Panc1 (cell line): ENCODE data around the gene AQP7.

Source experiments
- POLR2AphosphoS5 ChIP-seq: IDR thresholded peaks from 2 replicates; pipeline ENCODE4 v1.6.1; 2012; ENCODE audit warnings: mild to moderate bottlenecking, low read depth, low read length, moderate library complexity
- SIN3A ChIP-seq: IDR thresholded peaks from 2 replicates; pipeline ENCODE4 v1.6.1; 2012; ENCODE audit warnings: low read depth, mild to moderate bottlenecking, low read length, moderate library complexity, borderline replicate concordance; ENCODE audit not compliant: insufficient read depth
- TCF7L2 ChIP-seq: IDR thresholded peaks from 2 replicates; pipeline ENCODE4 v1.6.1; 2011; ENCODE audit warnings: mild to moderate bottlenecking, low read depth, low read length, inconsistent platforms
- TF ChIP-seq, protein P1 (sequence below): fragments of 450-650 bp; IDR thresholded peaks from 2 replicates; pipeline ENCODE4 v1.5.1; 2017; ENCODE audit warnings: mild to moderate bottlenecking
- TF ChIP-seq, protein P2 (sequence below), 2 experiments: IDR thresholded peaks; 2 replicates each; pipeline ENCODE4 v1.6.1; 2011 to 2012; ENCODE audit warnings: low read depth in 2 of 2, control low read depth in 1 of 2, low read length in 1 of 2, mild to moderate bottlenecking in 1 of 2, moderate library complexity in 1 of 2; ENCODE audit not compliant: insufficient read depth in 1 of 2

DNA sequence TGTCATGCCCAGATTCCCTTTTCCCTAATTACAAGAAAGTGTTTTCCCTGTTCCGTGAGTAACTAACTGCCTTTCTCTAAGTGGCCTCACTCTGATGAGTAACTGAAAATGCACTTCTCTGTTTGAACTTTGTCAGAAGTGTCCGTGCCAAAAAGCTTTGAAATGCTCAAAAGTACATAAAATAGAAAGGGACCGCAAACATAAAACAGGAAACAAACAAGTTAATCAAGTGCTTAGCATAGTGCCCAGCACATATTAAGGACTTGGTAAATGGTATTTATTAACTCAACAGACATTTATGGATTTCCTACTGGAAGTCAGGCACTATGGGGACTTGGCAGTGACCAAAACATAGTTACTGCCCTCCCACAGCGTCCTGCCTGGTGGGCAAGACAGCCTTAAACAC is 22.8 kb upstream of the AQP7 start:
- no peak for TF ChIP-seq TCF7L2
- TF ChIP-seq, protein P1, sequence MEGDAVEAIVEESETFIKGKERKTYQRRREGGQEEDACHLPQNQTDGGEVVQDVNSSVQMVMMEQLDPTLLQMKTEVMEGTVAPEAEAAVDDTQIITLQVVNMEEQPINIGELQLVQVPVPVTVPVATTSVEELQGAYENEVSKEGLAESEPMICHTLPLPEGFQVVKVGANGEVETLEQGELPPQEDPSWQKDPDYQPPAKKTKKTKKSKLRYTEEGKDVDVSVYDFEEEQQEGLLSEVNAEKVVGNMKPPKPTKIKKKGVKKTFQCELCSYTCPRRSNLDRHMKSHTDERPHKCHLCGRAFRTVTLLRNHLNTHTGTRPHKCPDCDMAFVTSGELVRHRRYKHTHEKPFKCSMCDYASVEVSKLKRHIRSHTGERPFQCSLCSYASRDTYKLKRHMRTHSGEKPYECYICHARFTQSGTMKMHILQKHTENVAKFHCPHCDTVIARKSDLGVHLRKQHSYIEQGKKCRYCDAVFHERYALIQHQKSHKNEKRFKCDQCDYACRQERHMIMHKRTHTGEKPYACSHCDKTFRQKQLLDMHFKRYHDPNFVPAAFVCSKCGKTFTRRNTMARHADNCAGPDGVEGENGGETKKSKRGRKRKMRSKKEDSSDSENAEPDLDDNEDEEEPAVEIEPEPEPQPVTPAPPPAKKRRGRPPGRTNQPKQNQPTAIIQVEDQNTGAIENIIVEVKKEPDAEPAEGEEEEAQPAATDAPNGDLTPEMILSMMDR = no peak
- TF ChIP-seq POLR2AphosphoS5 = no peak
- TF ChIP-seq, protein P2, sequence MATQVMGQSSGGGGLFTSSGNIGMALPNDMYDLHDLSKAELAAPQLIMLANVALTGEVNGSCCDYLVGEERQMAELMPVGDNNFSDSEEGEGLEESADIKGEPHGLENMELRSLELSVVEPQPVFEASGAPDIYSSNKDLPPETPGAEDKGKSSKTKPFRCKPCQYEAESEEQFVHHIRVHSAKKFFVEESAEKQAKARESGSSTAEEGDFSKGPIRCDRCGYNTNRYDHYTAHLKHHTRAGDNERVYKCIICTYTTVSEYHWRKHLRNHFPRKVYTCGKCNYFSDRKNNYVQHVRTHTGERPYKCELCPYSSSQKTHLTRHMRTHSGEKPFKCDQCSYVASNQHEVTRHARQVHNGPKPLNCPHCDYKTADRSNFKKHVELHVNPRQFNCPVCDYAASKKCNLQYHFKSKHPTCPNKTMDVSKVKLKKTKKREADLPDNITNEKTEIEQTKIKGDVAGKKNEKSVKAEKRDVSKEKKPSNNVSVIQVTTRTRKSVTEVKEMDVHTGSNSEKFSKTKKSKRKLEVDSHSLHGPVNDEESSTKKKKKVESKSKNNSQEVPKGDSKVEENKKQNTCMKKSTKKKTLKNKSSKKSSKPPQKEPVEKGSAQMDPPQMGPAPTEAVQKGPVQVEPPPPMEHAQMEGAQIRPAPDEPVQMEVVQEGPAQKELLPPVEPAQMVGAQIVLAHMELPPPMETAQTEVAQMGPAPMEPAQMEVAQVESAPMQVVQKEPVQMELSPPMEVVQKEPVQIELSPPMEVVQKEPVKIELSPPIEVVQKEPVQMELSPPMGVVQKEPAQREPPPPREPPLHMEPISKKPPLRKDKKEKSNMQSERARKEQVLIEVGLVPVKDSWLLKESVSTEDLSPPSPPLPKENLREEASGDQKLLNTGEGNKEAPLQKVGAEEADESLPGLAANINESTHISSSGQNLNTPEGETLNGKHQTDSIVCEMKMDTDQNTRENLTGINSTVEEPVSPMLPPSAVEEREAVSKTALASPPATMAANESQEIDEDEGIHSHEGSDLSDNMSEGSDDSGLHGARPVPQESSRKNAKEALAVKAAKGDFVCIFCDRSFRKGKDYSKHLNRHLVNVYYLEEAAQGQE (IDR thresholded peaks at IDR 0.05; ENCODE audit: insufficient read depth in 1 of 2, low read depth in 2 of 2, low read length in 1 of 2) = no peak
- TF ChIP-seq SIN3A = no peak
